ENCODE measurements around the gene NUP42. TPM values are rescaled to one million over a fixed set of nuclear protein-coding genes. Genes with fewer than 3 reads are reported as not detected.

The NUP42 gene
- total RNA-seq, 1 donor from 2014 or later: 60.1 TPM

DNA sequence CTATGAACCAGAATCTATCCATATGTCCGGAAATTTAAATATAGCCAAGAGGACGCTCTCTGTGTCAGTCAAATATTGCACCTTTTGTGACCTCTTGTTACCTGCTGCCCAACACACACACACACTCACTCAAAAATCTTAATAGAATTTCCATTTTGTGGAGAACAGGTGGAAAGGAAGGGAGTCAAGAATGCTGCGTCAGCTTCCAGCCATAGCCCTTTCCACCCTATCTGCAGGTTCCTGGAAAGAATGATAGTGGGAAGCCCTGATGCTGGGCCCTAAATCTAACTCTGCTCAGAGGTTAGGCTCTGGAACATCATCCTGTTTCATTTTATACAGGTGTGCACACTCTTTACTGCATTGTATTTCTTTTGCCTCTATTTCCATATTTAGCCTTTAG is 55.2 kb downstream of the NUP42 start:
- Histone ChIP-seq H3K4me3 (no peak overlapping the region), H4K20me1 (ENCODE audit: low read depth) (no peaks in the 10 kb centered on the region), H3K36me3 (no peaks in the 10 kb centered on the region), H3K9me3 (ENCODE audit: low read depth) (no peaks in the 10 kb centered on the region), H3F3A (ENCODE audit: low read depth) (no peaks in the 10 kb centered on the region), H3K4me2 (no peak overlapping the region), H3K79me2 (ENCODE audit: low read depth) (no peaks in the 10 kb centered on the region), H2AFZ (replicated peaks) (no peak overlapping the region), H3K27ac (no peak overlapping the region), H3K27me3 (no peaks in the 10 kb centered on the region), H3K4me1 (no peaks in the 10 kb centered on the region), H3K9ac (no peak overlapping the region)
- Mint-ChIP-seq H3K9me3 (no peaks in the 10 kb centered on the region), H3K4me1 (no peaks in the 10 kb centered on the region), H3K27me3 (ENCODE audit: insufficient read depth, low read depth) (no peaks in the 10 kb centered on the region), H3K4me3 (no peak overlapping the region), H3K36me3 (no peaks in the 10 kb centered on the region), H3K27ac (no peak overlapping the region)
- DNase-seq (ENCODE audit: low spot score): no peak
- TF ChIP-seq CTCF (IDR thresholded peaks at IDR 0.05) (no peak), EZH2 (IDR thresholded peaks at IDR 0.05) (no peak), EZH2phosphoT487 (IDR thresholded peaks at IDR 0.05) (no peak)

GRCh38 chr7:23238983-23239652 is 57.3 kb downstream of the NUP42 start:
- DNase-seq (ENCODE audit: low spot score): no peak
- Mint-ChIP-seq H3K9me3 (no peaks in the 10 kb centered on the region), H3K27ac (no peak overlapping the region), H3K4me3 (no peak overlapping the region), H3K36me3 (no peaks in the 10 kb centered on the region), H3K4me1 (no peaks in the 10 kb centered on the region), H3K27me3 (ENCODE audit: insufficient read depth, low read depth) (no peaks in the 10 kb centered on the region)
- Histone ChIP-seq H3F3A (ENCODE audit: low read depth) (no peaks in the 10 kb centered on the region), H3K27ac (no peak overlapping the region), H4K20me1 (ENCODE audit: low read depth) (no peaks in the 10 kb centered on the region), H3K9ac (no peak overlapping the region), H3K4me1 (no peaks in the 10 kb centered on the region), H3K36me3 (no peaks in the 10 kb centered on the region), H3K9me3 (ENCODE audit: low read depth) (no peaks in the 10 kb centered on the region), H3K27me3 (no peaks in the 10 kb centered on the region), H3K4me2 (no peak overlapping the region), H3K4me3 (no peak overlapping the region), H2AFZ (replicated peaks) (no peak overlapping the region), H3K79me2 (ENCODE audit: low read depth) (no peaks in the 10 kb centered on the region)
- TF ChIP-seq EZH2 (IDR thresholded peaks at IDR 0.05): no peak
- no peak for TF ChIP-seq EZH2phosphoT487 (IDR thresholded peaks at IDR 0.05)

DNA sequence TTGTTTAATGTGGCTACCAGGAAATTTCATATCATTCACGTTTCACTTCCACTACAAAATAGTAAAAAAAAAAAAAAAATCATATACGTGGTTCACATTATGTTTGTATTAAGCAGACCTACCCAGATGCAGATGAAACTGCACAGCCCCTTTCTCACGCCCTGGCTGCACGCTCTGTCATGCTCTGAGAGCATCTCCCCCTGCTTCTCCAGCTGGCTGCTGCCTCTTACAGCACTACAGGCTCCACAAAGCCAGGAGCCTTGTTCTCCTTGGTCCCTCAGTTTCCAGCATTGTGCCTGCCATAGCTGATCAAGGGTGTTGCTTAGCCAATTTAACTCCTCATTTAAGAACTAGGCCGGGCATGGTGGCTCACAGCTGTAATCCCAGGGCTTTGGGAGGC is 57.9 kb downstream of the NUP42 start:
- peak overlapping the region; percentile 18 for H3K27ac Mint-ChIP-seq
- no peaks in the 10 kb centered on the region for H3K36me3 Mint-ChIP-seq
- DNase-seq (ENCODE audit: low spot score): no peak
- Histone ChIP-seq H3K36me3 (no peaks in the 10 kb centered on the region), H3K27me3 (no peaks in the 10 kb centered on the region), H3K9me3 (ENCODE audit: low read depth) (no peaks in the 10 kb centered on the region), H3K9ac (no peak overlapping the region), H3F3A (ENCODE audit: low read depth) (no peaks in the 10 kb centered on the region), H3K4me2 (no peak overlapping the region), H3K27ac (no peak overlapping the region), H2AFZ (replicated peaks) (peak overlapping the region; percentile 42), H4K20me1 (ENCODE audit: low read depth) (no peaks in the 10 kb centered on the region), H3K4me1 (no peaks in the 10 kb centered on the region), H3K4me3 (no peak overlapping the region), H3K79me2 (ENCODE audit: low read depth) (no peaks in the 10 kb centered on the region)
- TF ChIP-seq CTCF (IDR thresholded peaks at IDR 0.05) (no peak), EZH2phosphoT487 (IDR thresholded peaks at IDR 0.05) (no peak), EZH2 (IDR thresholded peaks at IDR 0.05) (no peak)
- no peaks in the 10 kb centered on the region for H3K4me1 Mint-ChIP-seq
- no peak overlapping the region for H3K4me3 Mint-ChIP-seq
- no peaks in the 10 kb centered on the region for H3K9me3 Mint-ChIP-seq
- H3K27me3 Mint-ChIP-seq (ENCODE audit: insufficient read depth, low read depth): no peaks in the 10 kb centered on the region

DNA sequence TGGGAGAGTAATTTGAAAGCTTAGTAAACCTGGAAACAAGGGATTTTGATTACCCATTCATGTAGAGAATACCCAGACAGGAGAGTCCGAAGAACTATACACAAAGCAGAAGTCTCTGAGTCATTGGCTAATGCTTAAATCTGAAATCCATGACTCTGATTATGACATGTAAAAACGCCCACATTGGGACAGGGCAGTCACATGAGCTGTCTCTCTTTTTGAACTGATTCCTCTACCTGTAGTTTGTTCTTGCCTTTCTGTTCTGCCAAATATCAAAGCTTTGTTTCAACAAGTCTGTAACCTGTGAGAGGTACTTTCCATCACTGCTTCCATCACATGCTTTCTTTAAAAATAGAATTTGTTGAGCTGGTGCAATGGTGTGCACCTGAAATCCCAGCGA is 60.5 kb downstream of the NUP42 start:
- H3K36me3 Mint-ChIP-seq: no peaks in the 10 kb centered on the region
- no peak overlapping the region for H3K4me3 ChIP-seq
- H3K9me3 Mint-ChIP-seq: no peaks in the 10 kb centered on the region
- no peaks in the 10 kb centered on the region for H3K79me2 ChIP-seq (ENCODE audit: low read depth)
- no peak overlapping the region for H2AFZ ChIP-seq (replicated peaks)
- H3K27me3 Mint-ChIP-seq (ENCODE audit: insufficient read depth, low read depth): no peaks in the 10 kb centered on the region
- no peaks in the 10 kb centered on the region for H3F3A ChIP-seq (ENCODE audit: low read depth)
- no peaks in the 10 kb centered on the region for H4K20me1 ChIP-seq (ENCODE audit: low read depth)
- peaks cover 3% of the 10 kb centered on the region for H3K27me3 ChIP-seq
- H3K36me3 ChIP-seq: no peaks in the 10 kb centered on the region
- no peaks in the 10 kb centered on the region for H3K4me1 ChIP-seq
- no peaks in the 10 kb centered on the region for H3K4me1 Mint-ChIP-seq
- no peak overlapping the region for H3K4me2 ChIP-seq
- no peak for TF ChIP-seq CTCF (IDR thresholded peaks at IDR 0.05)
- TF ChIP-seq EZH2 (IDR thresholded peaks at IDR 0.05): no peak
- no peak for TF ChIP-seq EZH2phosphoT487 (IDR thresholded peaks at IDR 0.05)
- H3K9me3 ChIP-seq (ENCODE audit: low read depth): no peaks in the 10 kb centered on the region
- H3K4me3 Mint-ChIP-seq: no peak overlapping the region
- DNase-seq (ENCODE audit: low spot score): no peak
- H3K9ac ChIP-seq: no peak overlapping the region
- no peak overlapping the region for H3K27ac Mint-ChIP-seq
- H3K27ac ChIP-seq: no peak overlapping the region
